Mammary epithelial cell (primary cell): Measurements from ENCODE around the gene NDUFS2.

Experiments used
- CTCF ChIP-seq, 2 donors: IDR thresholded peaks in 1 of 2; conservative IDR thresholded peaks in 1 of 2; 2 replicates each; pipeline ENCODE4 v1.5.1; 2011 to 2012; ENCODE audit warnings: inconsistent platforms in 2 of 2, low read length in 2 of 2, mild to moderate bottlenecking in 2 of 2, control low read depth in 1 of 2, low read depth in 1 of 2; ENCODE audit not compliant: insufficient read depth in 1 of 2; ENCODE audit errors: extremely low read depth in 1 of 2
- EZH2 ChIP-seq: IDR thresholded peaks from 2 replicates; pipeline ENCODE4 v1.6.1; 2012; ENCODE audit warnings: low read length, inconsistent platforms, borderline replicate concordance

- peak; percentile 58 to 70 for TF ChIP-seq CTCF (conservative IDR thresholded peaks at IDR 0.05 in 1 of 2, IDR thresholded peaks at IDR 0.05 in 1 of 2; ENCODE audit: extremely low read depth in 1 of 2, insufficient read depth in 1 of 2, low read depth in 1 of 2, low read length in 2 of 2)
- no peak for TF ChIP-seq EZH2
Measured at GRCh38 chr1:161225534-161226319, 23.6 kb downstream of the NDUFS2 start, which contains the start of gene TOMM40L.
